Tibial nerve (tissue), 3 donors: ENCODE results near the gene METTL22.

ENCODE experiments used
- CTCF ChIP-seq, 5 experiments: fragments of 200-600 bp in 3 of 5; fragments of 450-650 bp in 2 of 5; sonication (generic) in 3 of 5; IDR thresholded peaks; one replicate each; pipeline ENCODE4 v1.5.1; 2016 to 2019; ENCODE audit warnings: antibody characterized with exemption in 5 of 5, mild to moderate bottlenecking in 3 of 5, moderate library complexity in 2 of 5
- POLR2A ChIP-seq, 2 donors: fragments of 450-650 bp; IDR thresholded peaks; one replicate each; pipeline ENCODE4 v1.6.1; 2017; ENCODE audit warnings: antibody characterized with exemption in 2 of 2, mild to moderate bottlenecking in 2 of 2, moderate library complexity in 2 of 2

- TF ChIP-seq CTCF (IDR thresholded peaks at IDR 0.05) (no peak), POLR2A (IDR thresholded peaks at IDR 0.05) (no peak)
Measured at GRCh38 chr16:8683640-8684039, 62.1 kb downstream of the METTL22 start.
